Lower leg skin (tissue), 4 donors: ENCODE results near the gene EIF4B. TPM values are rescaled to one million over a fixed set of nuclear protein-coding genes. Genes with fewer than 3 reads are reported as not detected.

Source experiments
- DNase-seq, 2 donors: peaks; one replicate each; pipeline ENCODE4 v3.0.0-alpha.2; 2019; ENCODE audit warnings: low spot score in 2 of 2
- H3K4me3 ChIP-seq: fragments of 200-600 bp; sonication (generic); 2 replicates; pipeline ENCODE4 v1.5.1; 2017; ENCODE audit warnings: mild to moderate bottlenecking, low read depth; ENCODE audit not compliant: poor library complexity, severe bottlenecking
- POLR2A ChIP-seq, 2 donors: fragments of 450-650 bp; IDR thresholded peaks; one replicate each; pipeline ENCODE4 v1.6.1; 2016 to 2017; ENCODE audit warnings: antibody characterized with exemption in 2 of 2, mild to moderate bottlenecking in 1 of 2, moderate library complexity in 1 of 2
- WGBS, 2 donors: methylation state at CpG; one replicate each; pipeline ENCODE4 v1.1.5; 2018; 5-methylcytosine and 5-hydroxymethylcytosine counted together
- intact Hi-C: fragments of 100-400 bp; cut with DNase I; formaldehyde crosslinking; loops from one replicate; pipeline ENCODE4 v1.15.0; 2023; ENCODE audit warnings: low total_unique reads
- total RNA-seq, 4 donors: library from RNA; depleted of rRNA; stranded (reverse); fragments of >200 nt; gene quantifications; one replicate each; pipeline ENCODE4 v1.1.0, GENCODE V29; 2016
- TF ChIP-seq, protein P1 (sequence below), 3 donors: fragments of 450-650 bp; IDR thresholded peaks; one replicate each; pipeline ENCODE4 v1.5.1; 2016; ENCODE audit warnings: antibody characterized with exemption in 3 of 3, mild to moderate bottlenecking in 3 of 3, moderate library complexity in 2 of 3

The EIF4B gene
- total RNA-seq, 4 donors from 2014 or later: 499 to 623 (median 546) TPM

DNA sequence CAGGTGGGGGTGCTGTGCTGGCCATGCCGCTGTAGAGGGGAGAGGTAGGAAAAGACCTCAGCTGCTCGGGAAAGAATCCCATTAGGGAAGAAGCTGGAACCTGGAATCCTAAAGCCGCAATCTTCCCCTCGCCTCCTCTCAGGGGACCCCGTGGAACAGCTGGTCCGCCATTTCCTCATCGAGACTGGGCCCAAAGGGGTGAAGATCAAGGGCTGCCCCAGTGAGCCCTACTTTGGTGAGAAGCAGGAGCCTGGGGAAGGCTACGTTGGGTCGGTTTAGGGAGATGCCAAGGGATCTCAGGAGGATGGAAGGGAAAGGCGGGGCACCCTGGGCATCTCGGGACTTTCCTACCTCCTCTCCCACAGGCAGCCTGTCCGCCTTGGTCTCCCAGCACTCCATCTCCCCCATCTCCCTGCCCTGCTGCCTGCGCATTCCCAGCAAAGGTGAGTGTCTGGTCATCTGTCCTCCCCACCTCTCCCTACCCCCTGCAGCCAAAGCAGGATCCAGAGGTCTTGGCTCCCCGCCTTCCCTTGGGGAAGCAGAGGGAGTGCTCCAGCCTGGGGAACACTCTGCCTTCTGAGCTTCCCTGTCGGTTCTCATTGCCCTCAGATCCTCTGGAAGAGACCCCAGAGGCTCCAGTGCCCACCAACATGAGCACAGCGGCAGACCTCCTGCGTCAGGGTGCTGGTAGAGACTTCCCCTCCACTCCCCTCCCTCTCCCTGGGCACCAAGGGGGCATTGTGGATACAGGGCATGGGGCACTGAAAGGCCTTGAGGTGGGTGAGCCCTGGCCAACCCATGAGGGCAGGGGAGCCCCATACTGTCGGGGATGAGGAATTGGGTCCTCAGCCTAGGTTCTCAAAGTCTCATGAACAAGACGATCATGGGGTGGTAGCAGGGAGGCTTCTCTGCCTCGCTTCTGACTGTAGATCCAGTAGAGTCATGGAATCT lies 56.0 kb downstream of the EIF4B start:
- WGBS, 2 donors: 71% methylated on average over 20 of the region's 20 CpGs
- DNase-seq: peak; percentile 17 to 83
- H3K4me3 ChIP-seq: no peak overlapping the region
- intact Hi-C loops: loop anchor here (10.0 kb wide), 1 partner anchor 133 kb away; no protein-coding TSS in a partner anchor
- TF ChIP-seq, protein P1, sequence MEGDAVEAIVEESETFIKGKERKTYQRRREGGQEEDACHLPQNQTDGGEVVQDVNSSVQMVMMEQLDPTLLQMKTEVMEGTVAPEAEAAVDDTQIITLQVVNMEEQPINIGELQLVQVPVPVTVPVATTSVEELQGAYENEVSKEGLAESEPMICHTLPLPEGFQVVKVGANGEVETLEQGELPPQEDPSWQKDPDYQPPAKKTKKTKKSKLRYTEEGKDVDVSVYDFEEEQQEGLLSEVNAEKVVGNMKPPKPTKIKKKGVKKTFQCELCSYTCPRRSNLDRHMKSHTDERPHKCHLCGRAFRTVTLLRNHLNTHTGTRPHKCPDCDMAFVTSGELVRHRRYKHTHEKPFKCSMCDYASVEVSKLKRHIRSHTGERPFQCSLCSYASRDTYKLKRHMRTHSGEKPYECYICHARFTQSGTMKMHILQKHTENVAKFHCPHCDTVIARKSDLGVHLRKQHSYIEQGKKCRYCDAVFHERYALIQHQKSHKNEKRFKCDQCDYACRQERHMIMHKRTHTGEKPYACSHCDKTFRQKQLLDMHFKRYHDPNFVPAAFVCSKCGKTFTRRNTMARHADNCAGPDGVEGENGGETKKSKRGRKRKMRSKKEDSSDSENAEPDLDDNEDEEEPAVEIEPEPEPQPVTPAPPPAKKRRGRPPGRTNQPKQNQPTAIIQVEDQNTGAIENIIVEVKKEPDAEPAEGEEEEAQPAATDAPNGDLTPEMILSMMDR (IDR thresholded peaks at IDR 0.05): no peak
- no peak for TF ChIP-seq POLR2A (IDR thresholded peaks at IDR 0.05)

DNA sequence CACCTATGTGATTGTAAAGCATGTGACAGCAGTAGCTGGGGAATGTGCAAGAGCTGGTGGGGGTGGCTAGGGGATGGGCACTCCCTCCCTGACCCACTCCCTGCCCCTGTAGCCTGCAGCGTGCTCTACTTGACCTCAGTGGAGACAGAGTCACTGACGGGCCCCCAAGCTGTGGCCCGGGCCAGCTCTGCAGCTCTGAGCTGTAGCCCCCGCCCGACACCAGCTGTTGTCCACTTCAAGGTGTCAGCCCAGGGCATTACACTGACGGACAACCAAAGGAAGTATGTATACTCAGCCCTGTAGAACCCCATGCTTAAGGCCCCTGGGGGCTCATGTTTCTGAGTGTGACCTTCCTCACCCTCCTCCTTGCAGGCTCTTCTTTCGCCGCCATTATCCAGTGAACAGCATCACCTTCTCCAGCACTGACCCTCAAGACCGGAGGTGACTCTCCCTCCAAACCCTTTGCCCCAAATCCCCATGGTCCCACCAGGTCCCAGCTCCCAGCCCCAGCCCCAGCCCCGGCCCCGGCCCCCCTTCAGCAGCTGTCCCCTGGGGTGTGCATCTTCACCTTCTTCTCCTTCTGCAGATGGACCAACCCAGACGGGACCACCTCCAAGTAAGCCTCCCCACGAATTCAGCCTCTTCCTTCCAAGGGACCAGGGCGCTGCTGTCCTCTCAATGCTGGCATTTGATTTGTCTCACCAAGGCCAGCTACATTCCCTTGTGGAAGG lies 56.9 kb downstream of the EIF4B start:
- intact Hi-C loops: loop anchor here (10.0 kb wide), 1 partner anchor 132 kb away; no protein-coding TSS in a partner anchor
- peak; percentile 13 to 72 for DNase-seq
- H3K4me3 ChIP-seq: no peak overlapping the region
- TF ChIP-seq POLR2A (IDR thresholded peaks at IDR 0.05): no peak
- WGBS, 2 donors: 70 to 79% methylated on average over 12 to 14 of the region's 14 CpGs

DNA sequence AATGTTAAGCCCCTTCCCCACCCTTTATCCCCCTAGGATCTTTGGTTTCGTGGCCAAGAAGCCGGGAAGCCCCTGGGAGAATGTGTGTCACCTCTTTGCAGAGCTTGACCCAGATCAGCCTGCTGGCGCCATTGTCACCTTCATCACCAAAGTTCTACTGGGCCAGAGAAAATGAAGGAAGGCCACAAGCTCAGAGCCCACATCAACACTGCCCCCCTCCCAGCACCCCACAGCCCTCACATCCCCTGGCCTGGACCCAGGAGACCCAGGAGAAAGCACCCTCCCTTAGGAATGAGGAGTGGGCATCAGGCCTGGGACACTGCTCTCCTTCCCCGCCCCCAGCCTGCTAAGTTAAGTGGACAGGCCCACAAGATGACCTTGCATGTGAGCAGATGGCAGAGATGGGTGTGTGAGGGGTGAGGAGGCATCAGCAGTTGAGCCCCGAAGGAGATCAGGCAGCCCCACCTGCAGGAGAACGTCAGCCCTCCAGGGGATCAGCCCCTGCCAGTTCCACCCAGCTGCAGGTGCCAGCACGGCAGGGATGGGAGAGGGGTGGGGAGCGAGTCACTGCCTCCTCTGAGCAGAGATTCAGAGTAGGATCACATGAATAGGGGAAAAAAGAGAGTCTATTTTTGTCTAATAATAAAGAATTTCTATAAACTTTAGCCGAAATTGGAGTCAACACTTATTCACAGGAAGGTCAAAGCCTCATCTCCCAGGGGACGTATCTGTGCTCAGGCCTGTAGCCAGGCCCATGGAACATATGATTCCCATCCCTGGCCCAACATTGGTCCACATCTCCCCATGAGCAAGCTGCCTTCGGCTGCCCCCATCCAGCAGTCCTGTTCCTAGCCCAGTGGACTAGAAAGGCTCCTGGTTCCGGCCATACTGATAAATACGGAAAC lies 57.7 kb downstream of the EIF4B start:
- peak; percentile 67 to 89 for DNase-seq
- TF ChIP-seq, protein P1 (IDR thresholded peaks at IDR 0.05): no peak
- intact Hi-C loops: loop anchor here (10.0 kb wide), 1 partner anchor 131 kb away; no protein-coding TSS in a partner anchor
- WGBS, 2 donors: 37 to 47% methylated on average over 13 of the region's 13 CpGs
- no peak overlapping the region for H3K4me3 ChIP-seq

DNA sequence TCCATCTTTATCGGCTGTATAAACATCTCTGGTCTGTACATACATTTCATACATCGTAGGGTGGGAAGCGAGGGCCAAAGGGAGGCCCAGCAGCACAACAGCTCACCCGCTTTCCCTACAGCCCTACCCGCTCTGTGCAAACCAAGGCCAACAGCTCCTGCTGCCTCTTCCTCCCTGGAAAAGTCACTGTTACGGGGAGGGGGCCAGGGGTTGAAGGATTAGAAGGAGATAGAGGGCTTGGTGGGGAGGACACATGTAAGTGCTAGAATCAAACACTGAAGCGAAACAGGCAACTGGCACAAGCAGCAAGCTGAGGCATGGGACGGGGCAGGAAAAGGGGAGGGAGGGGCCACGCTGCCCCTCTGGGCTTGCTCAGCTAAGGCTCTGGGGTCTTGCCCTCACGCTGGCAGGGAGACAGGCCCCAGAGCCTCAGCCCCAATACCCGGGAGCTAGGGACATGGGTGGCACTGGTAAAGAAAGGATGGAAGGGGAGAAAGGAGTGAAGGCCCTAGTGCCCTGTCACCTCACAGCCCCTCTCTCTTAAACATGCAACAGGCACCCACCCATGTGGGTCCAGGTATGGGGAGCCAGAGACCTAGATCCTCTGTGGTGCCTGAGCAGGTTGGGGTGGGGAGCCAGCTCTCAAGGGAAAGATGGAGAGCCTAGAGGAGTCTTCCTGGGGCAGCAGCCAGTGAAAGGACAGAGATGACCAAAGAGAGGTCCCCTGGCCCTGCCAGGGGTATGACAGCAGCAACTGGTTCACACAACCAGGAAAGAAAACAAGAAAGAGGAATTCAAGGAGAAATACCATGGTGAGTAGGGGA lies 58.6 kb downstream of the EIF4B start:
- TF ChIP-seq, protein P1 (IDR thresholded peaks at IDR 0.05): no peak
- TF ChIP-seq POLR2A (IDR thresholded peaks at IDR 0.05): no peak
- 72 to 74% methylated on average over 11 of the region's 11 CpGs for WGBS, 2 donors
- H3K4me3 ChIP-seq: no peak overlapping the region
- peak; percentile 16 to 81 for DNase-seq
- intact Hi-C loops: loop anchor here (10.0 kb wide), 1 partner anchor 130 kb away; no protein-coding TSS in a partner anchor

DNA sequence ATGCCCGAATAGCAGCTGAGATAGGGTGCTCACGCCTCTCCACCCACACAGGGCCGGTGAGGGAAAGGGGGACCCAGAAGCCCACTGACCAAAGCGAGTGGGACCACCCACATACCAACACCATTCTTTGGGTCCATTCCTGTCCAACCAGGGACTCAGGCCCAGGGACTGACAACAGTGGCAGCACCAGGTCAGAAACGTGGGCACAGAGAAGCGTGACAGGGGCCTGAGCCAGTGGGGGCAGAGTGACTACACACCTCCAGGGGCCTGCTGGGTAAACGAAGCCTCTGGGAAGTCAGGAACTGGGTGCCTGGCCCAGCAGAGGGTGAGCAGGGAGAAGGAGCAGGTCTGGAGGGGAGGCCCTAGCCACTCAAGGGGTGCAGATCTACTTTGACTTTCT lies 59.2 kb downstream of the EIF4B start:
- WGBS, 2 donors: 71 to 83% methylated on average over 7 of the region's 7 CpGs

More for the DNA sequence above, 59.2 kb downstream of the EIF4B start:
- no peak overlapping the region for H3K4me3 ChIP-seq
- intact Hi-C loops: loop anchor here (10.0 kb wide), 1 partner anchor 129 kb away; no protein-coding TSS in a partner anchor
- peak; percentile 23 to 86 for DNase-seq
- no peak for TF ChIP-seq POLR2A (IDR thresholded peaks at IDR 0.05)
- TF ChIP-seq, protein P1 (IDR thresholded peaks at IDR 0.05): no peak
